Bronchial epithelial cell (primary cell): ENCODE measurements around the gene PDGFC. TPM values are rescaled to one million over a fixed set of nuclear protein-coding genes. Genes with fewer than 3 reads are reported as not detected.
A peak's percentile ranks its signal among the peaks of the same experiment; 100 is the strongest.

Experiments used
- DNase-seq: peaks from one replicate; pipeline ENCODE4 v3.0.0-alpha.2; 2010; ENCODE audit warnings: low read depth
- FAIRE-seq: peaks from 2 replicates; lab custom pipeline; 2011; peaks lifted over from hg19 to GRCh38; lab: Jason Lieb, UNC
- H3K27me3 ChIP-seq: 2 replicates; pipeline ENCODE4 v1.5.1; 2011; ENCODE audit warnings: low read length; ENCODE audit not compliant: control insufficient read depth, insufficient read depth
- H3K36me3 ChIP-seq: 2 replicates; pipeline ENCODE4 v1.5.1; 2011; ENCODE audit warnings: low read length; ENCODE audit not compliant: control insufficient read depth, insufficient read depth
- H3K4me3 ChIP-seq: 2 replicates; pipeline ENCODE4 v1.5.1; 2011; ENCODE audit warnings: mild to moderate bottlenecking, low read depth, low read length, control low read depth
- total RNA-seq: library from RNA; depleted of rRNA; stranded (reverse); fragments of >200 nt; gene quantifications from 2 replicates; pipeline ENCODE4 v1.2.1, GENCODE V29; 2014
- TF ChIP-seq, protein P1 (sequence below): IDR thresholded peaks from 2 replicates; pipeline ENCODE4 v1.5.1; 2011; ENCODE audit warnings: mild to moderate bottlenecking, moderate library complexity, low read length, control low read depth, inconsistent platforms; ENCODE audit not compliant: insufficient read depth, severe bottlenecking

PDGFC gene
- total RNA-seq, 1 donor from 2014 or later: 38.7 TPM

DNA sequence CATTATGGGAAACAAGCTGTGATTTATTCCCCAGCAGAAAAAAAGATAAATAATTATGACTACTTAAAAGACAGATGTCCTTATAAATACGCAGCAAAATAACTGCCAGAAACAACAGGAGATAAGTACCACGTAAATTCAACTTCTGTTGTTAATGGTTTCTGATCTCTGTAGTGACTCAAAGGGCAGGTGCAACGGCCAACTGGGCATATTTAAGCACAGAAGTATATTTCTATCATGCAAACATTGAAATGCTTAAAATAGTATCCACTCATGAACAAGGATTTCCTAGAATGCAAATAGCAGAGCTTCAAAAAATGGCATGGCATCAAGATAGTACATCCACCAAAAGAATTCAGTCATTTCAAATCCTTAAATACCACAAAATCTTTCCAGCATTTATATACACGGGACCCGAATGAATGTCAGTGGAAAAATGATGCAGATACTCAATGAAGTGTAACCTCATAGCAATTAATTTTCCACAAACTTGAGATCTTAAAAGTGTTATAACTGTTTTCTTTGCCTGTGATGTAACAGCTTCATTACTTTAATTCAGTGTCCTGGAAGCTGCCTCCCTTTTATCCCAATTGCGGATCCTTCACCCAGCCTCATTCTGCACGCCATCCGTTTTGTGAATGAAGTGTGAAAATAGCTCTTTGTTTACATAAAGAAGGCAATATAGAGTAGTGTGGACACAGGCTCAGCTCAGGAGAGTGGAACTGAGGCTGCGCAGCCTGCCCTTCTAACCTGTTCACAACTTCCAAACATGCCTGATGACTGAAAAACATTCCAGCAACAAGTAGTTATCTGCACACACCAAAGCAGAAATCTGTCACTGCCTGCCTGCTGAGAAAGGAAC is 10.2 kb downstream of the PDGFC start:
- peak; percentile 88 for DNase-seq
- no peak for FAIRE-seq
- TF ChIP-seq, protein P1, sequence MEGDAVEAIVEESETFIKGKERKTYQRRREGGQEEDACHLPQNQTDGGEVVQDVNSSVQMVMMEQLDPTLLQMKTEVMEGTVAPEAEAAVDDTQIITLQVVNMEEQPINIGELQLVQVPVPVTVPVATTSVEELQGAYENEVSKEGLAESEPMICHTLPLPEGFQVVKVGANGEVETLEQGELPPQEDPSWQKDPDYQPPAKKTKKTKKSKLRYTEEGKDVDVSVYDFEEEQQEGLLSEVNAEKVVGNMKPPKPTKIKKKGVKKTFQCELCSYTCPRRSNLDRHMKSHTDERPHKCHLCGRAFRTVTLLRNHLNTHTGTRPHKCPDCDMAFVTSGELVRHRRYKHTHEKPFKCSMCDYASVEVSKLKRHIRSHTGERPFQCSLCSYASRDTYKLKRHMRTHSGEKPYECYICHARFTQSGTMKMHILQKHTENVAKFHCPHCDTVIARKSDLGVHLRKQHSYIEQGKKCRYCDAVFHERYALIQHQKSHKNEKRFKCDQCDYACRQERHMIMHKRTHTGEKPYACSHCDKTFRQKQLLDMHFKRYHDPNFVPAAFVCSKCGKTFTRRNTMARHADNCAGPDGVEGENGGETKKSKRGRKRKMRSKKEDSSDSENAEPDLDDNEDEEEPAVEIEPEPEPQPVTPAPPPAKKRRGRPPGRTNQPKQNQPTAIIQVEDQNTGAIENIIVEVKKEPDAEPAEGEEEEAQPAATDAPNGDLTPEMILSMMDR: no peak
- Histone ChIP-seq H3K36me3 (no peaks in the 10 kb centered on the region), H3K4me3 (no peak overlapping the region), H3K27me3 (no peaks in the 10 kb centered on the region)

- TF ChIP-seq, protein P1: no peak
- no peak overlapping the region for H3K4me3 ChIP-seq
- FAIRE-seq (no peak), DNase-seq (no peak)
- H3K36me3 ChIP-seq: peaks cover 1% of the 10 kb centered on the region
- no peaks in the 10 kb centered on the region for H3K27me3 ChIP-seq
Measured at GRCh38 chr4:156959298-156959702, 12.3 kb downstream of the PDGFC start.

GRCh38 chr4:156958276-156959074 is 13.1 kb downstream of the PDGFC start:
- no peak for DNase-seq
- FAIRE-seq: no peak
- Histone ChIP-seq H3K4me3 (no peak overlapping the region), H3K36me3 (peaks cover 1% of the 10 kb centered on the region), H3K27me3 (no peaks in the 10 kb centered on the region)
- TF ChIP-seq, protein P1: no peak

DNA sequence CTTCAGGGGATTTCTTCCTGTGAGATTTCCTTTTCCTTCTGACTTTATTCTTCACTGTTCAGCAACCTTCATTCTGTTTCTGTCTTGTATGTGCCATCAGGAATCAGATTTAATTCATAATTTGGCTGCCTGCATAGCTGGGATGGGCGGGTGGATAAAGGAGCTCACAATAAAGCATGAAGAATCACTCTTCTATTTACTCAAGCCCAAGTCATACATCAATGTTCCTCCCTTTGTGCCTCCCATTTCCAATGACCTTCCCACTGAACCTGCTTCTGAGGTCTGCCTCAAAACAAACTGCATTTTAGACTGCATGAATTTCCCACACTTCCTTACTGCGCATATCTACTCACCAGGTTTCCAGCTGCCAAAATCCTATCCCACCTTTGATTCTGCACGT is 14.0 kb downstream of the PDGFC start:
- no peaks in the 10 kb centered on the region for H3K27me3 ChIP-seq
- peaks cover 1% of the 10 kb centered on the region for H3K36me3 ChIP-seq
- FAIRE-seq (no peak), DNase-seq (no peak)
- TF ChIP-seq, protein P1: no peak
- no peak overlapping the region for H3K4me3 ChIP-seq

DNA sequence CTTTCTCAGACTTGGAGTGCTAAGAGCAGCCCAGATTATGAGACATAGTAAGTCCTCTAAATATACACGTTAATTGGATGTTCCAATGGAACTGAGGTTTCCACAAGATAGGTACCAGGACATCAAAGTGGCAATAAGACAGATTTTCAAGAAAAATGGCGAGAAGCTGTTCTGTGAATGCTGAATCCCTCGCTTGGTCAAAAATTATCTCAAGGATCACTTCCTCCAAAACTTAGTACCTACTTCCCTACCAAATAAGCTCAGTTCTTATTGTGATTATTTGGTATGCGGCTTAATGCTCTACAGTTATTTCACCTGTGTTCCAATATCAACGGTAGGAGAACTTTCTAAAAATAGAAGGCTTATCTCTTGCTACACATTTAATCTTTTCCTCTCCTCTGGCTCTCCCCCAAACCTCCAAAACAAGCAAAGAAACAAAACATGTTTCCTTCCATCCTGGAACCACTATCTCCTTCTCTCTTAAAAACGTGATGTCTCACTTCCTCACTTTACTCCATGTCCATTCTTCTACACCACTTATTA is 14.7 kb downstream of the PDGFC start:
- Histone ChIP-seq H3K27me3 (no peaks in the 10 kb centered on the region), H3K36me3 (peaks cover 1% of the 10 kb centered on the region), H3K4me3 (no peak overlapping the region)
- TF ChIP-seq, protein P1: no peak
- DNase-seq: no peak
- no peak for FAIRE-seq
